Neural progenitor cell (in vitro differentiated cells): ENCODE data around the gene CNOT6L.

Source experiments
- CTCF ChIP-seq: fragments of 200-600 bp; sonication (generic); IDR thresholded peaks from 2 replicates; pipeline ENCODE4 v1.5.1; 2017; ENCODE audit warnings: antibody characterized with exemption, mild to moderate bottlenecking
- EZH2 ChIP-seq: fragments of 200-600 bp; sonication (generic); IDR thresholded peaks from 2 replicates; pipeline ENCODE4 v1.6.1; 2017; ENCODE audit warnings: antibody characterized with exemption, mild to moderate bottlenecking, moderate library complexity
- EZH2phosphoT487 ChIP-seq: fragments of 200-600 bp; sonication (generic); IDR thresholded peaks from 2 replicates; pipeline ENCODE4 v1.6.1; 2017; ENCODE audit warnings: antibody characterized with exemption

- TF ChIP-seq CTCF (no peak), EZH2 (no peak), EZH2phosphoT487 (no peak)
Measured at GRCh38 chr4:77790146-77790545, 29.0 kb downstream of the CNOT6L start.
